CD4-positive, alpha-beta T cell treated with Interleukin-15 for 1 hour (primary cell): ENCODE measurements around the gene ACOT8.
"Not testable (repeated sequence)": the region's sequence is repeated elsewhere in the genome, so short reads cannot be mapped to it uniquely, and the experiment has no call there.

Source experiments
- DNase-seq: peaks from one replicate; pipeline ENCODE4 v3.0.0-alpha.2; 2020

ACOT8 gene

GRCh38 chr20:45886590-45887345 lies 29.6 kb upstream of the ACOT8 start:
- no peak for DNase-seq

- DNase-seq = no peak
These were observed 25.9 kb upstream of the ACOT8 start for GRCh38 chr20:45883100-45883469.

GRCh38 chr20:45882469-45883099 lies 25.4 kb upstream of the ACOT8 start:
- DNase-seq = no peak

- peak; percentile 98 for DNase-seq
These were observed 24.0 kb upstream of the ACOT8 start, which contains the start of gene ZSWIM1 for GRCh38 chr20:45880988-45881788. ZSWIM1 (plus strand) TSS chr20:45881227; CDS start chr20:45882593, 1,366 bp downstream.

- DNase-seq = no peak
These were observed 21.0 kb upstream of the ACOT8 start for GRCh38 chr20:45878076-45878761.

- no peak for DNase-seq
These were observed 17.4 kb upstream of the ACOT8 start for GRCh38 chr20:45874576-45874975.

- not testable (repeated sequence) for DNase-seq
These were observed 16.9 kb upstream of the ACOT8 start for GRCh38 chr20:45874104-45874481.

- no peak for DNase-seq
These were observed 16.4 kb upstream of the ACOT8 start for GRCh38 chr20:45873409-45874103.

- no peak for DNase-seq
These were observed 15.4 kb upstream of the ACOT8 start for GRCh38 chr20:45872626-45873025.

GRCh38 chr20:45867819-45868176 lies 10.6 kb upstream of the ACOT8 start:
- no peak for DNase-seq

GRCh38 chr20:45867136-45867818 lies 10.1 kb upstream of the ACOT8 start:
- no peak for DNase-seq

GRCh38 chr20:45866454-45866853 lies 9.3 kb upstream of the ACOT8 start:
- DNase-seq = no peak

- DNase-seq = no peak
These were observed 6.6 kb upstream of the ACOT8 start for GRCh38 chr20:45863543-45864470.

- DNase-seq = no peak
These were observed 4.3 kb upstream of the ACOT8 start for GRCh38 chr20:45861221-45862075.

- no peak for DNase-seq
These were observed 3.5 kb upstream of the ACOT8 start for GRCh38 chr20:45860560-45861220.

GRCh38 chr20:45859916-45860315 lies 2.7 kb upstream of the ACOT8 start:
- DNase-seq = no peak

GRCh38 chr20:45857882-45858216 lies 657 bp upstream of the ACOT8 start:
- no peak for DNase-seq

- no peak for DNase-seq
These were observed 3.7 kb downstream of the ACOT8 start for GRCh38 chr20:45853484-45853883.

GRCh38 chr20:45852326-45852725 lies 4.9 kb downstream of the ACOT8 start:
- DNase-seq = no peak
